GM19397 (cell line): ENCODE measurements around the gene DLGAP1.

Source experiments
- ATAC-seq: cut with Tn5 transposase; IDR thresholded peaks from one replicate; pipeline ENCODE4 v1.9.1; 2021; ENCODE audit warnings: mild to moderate bottlenecking, moderate library complexity; ENCODE audit not compliant: unreplicated experiment

DLGAP1 gene

DNA sequence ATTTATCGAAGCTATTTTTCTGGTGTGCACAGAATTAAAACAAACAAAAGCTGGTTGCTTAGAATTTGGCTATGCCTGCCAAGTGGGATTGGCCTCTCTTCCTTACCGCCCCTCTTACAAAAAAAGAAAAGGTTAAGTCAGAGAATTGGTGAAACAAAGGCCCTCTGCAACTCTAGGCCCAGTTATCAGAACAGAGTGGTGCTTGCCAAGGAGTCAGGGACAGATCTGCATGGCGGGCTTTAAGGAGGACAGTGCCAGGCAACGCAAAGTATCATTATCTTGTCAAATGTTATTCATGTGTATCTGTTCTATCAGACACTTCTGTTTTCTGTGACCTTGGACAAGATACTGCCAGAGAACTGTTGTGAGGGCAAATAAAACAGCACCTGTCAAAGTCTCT is 926.9 kb downstream of the DLGAP1 start:
- ATAC-seq, result no peak

DNA sequence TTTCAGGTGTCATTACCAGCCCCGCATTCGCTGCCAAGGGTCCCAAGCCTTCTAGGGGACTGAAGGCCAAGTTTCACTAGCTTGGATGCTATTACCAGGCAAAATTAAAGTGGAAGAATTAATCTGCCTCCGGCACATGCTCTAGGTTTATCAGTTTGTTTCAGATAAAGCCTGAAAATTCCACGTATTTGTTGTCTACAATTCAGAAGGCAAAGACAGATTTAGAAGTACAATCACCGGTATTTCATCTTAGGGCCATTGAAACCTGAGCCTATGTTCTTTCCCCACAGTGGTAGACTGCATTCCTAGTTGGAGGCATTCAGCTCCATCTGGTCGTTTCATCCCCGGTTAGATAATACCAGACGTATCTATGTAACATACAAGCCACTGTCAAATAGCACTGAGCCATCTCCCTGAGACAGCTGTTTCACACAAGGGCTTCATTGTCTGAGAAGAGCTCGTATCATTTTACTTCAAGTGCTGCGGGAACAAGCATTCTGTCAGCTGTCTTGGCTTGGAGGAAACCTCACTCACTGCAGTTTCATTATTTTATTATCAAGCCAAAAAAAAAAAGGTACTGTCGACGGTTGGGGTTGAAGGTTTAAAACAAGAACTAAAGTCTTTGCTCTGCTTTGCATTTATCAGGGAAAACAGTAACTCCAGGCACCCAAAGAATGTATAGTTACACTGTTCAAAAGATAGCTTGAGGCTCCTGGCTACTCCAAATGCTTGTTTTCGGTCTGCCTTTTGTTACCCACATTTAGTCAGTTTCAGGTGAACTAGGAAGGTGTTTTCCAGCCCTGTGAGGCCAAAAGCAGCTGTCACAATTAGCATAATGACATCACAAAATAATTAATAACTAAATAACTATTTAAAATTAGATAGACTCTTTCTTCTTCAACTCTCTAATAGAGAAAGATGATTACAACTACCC is 928.4 kb downstream of the DLGAP1 start:
- ATAC-seq, result peak; percentile 44

DNA sequence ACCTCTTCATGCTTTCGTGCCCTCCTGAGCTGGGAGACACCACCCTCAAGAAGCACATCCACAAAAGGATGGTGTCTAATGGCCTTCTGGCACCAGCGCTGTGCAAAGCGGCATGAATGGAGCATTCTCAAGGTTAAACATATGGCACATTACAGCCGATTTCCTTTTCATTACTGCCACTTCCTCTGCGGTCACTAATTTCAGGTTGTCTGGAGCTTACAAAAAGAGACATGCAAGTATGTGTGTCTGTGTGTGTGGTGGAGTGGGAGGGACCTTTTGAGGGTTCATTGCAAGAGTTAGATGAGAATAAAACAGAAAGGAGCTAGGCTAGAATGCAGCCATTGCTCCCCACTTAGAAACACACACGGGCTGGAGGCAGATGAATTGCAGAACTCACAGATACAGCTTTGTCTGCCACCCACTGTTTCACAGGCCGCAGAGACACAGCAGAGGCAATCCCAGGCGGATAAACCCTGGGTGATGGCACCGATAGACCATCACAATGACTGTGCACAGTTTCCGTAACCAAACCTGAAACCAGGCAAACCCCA is 929.2 kb downstream of the DLGAP1 start:
- ATAC-seq, result peak; percentile 80

DNA sequence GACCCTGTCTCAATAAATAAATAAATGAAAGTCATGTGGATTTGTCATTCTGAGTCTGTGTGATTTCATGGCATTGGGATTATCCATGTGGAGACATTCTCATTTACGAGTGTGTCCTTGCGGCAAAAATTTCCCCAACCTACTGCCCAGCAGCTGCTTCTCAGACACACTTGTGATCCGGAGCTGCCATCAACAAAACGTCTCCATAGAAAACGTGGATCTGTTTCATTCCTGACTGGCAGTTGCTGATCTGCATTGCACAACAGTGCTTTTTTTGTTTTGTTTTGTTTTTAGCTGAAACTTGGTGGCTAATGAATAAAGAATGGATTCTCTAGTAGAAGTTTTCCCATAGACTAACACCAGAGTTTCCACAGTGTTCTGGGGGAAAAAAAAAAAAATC is 930.4 kb downstream of the DLGAP1 start:
- no peak for ATAC-seq

DNA sequence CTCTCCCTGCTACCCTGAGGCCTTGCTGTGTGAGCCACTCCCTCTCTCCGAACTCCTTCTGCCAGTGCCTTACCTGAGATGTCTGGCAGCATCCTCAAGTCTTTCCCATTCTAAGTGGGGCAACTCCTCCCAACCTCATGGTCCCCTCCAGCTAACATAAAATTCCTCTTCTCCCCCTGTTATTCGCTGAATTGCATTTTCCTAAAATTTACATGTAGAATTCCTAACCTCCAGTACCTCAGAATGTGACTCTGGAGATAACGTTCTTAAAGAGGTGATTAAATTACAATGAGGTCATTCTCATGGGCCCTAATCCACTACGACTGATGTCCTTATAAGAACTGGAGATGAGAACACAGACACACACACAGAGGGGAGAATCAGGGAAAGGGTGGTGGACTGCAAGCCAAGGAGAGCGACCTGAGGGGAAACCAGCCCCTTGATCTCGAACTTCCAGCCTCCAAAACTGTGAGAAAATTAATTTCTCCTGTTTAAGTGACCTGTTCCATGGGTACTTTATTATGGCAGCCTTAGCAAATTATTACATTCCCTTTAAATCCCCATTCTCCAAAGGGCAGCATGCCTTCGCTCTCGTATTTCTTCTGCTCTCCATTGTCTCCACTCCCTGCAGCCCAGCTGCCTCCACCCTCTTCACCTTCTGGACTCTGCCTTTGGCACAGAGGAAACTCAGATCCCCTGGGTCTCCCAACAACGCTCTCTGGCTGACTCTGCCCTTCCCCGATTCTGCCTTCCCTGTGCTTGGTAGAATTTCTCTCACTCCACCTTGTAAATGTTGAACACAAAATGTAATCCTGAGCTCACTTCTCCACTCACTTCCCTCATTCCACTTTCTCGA is 934.6 kb downstream of the DLGAP1 start:
- ATAC-seq, result no peak

DNA sequence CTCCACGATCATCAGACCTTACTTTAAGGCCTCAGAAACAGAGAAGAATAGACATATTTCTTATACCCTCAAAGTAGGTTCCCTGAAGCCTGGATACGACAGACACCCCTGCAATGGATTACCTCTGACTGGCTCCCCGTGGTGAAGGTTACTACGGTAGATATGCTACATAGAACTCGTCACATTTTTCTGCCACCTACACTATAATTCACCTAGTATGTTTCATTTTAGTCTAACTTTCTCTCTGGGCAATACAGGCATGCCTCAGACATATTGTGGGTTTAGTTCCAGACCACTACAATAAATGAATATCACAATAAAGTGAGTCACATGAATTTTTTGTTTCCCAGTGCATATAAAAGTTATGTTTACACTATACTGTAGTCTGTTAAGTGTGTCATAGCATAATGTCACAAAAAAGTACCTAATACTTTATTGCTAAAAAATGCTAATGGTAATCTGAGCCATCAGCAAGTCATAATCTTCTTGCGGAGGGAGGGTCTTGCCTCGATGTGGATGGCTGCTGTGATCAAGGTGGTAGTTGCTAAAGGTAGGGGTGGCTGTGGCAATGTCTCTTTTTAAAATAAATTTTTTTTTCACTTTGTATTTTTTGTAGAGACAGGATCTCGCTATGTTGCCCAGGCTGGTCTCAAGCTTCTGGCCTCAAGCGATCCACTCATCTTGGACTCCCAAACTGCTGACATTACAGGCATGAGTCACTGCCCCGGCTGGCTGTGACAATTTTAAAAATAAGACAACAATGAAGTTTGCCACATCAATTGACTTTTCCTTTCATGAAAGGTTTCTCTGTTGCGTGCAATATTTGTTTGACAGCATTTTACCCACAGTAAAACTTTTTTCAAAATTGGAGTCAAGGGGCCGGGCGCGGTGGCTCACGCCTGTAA is 940.5 kb downstream of the DLGAP1 start:
- ATAC-seq, result no peak

DNA sequence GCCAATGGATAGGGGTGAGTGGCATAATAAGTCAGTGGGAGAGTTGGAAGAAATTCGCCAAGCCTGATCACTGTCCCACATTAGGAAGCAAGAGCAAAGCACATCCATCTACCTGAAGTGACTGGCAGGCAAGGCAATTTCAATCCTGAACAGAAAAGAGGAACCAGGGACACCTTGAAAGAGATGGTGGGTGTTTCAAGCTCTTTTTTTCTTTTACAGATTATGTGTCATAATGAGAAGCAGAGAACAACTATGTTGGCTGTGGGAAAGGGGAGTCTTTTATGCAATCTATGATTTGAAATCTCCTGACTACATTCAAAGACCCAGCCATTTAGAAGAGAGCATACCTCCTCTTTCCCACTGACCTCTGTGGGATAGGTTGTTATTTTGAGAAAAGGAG is 941.6 kb downstream of the DLGAP1 start:
- no peak for ATAC-seq

DNA sequence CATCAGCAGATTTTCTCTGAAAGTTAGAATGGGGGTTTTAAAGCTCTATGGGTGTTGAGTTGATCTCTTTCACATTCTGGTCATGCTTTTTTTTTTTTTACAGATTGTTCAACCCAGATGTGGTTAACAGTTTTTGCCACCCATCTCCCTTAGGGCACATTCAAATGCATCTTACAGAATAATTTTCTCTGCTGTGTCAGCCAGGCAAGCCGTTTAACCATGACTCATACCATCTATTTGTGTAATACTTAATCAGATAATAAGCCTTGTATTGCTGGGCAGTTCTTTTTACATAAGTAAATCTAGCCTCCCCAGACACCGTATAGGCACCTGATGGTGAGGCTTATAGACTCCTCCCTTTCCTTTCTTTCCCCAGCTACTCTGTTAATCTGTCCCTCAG is 943.1 kb downstream of the DLGAP1 start:
- ATAC-seq, result no peak

DNA sequence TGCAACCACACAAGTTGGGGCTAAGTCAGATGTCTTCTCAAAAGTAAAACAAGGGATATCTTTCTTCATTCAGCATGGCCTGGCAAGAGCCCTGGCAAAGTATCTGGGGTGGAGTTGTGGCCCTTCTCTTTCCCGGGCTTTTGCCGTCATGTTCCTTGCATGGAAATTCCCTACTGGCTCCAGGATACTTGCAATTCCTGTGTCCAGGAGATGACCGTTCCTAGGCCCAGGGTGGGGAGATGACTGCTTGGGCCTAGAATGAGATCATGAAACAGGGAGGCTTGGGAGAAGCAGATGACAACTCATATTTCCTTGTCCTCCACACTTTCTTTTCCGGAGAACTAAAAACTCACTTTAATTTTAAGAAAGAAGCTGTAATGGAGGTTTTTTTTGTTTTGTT is 944.2 kb downstream of the DLGAP1 start:
- no peak for ATAC-seq

DNA sequence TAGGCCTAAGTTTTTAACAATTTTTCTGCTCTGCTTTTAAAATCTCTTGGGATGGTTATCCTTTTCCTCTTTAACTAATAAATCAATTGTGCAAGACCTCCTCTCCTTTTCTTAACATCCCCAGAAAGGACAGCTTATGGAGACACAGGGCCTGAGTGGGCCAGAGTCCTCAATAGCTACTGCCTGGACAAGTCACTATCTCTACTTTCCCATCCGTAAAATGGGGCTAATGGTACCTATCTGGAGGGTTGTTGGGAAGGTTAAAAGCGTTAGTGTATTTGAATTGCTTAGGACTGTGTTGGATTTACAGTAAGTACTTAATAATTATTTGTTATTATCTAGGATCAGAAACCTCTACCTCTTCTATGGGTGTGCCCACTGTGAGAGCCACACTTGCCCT is 945.1 kb downstream of the DLGAP1 start:
- no peak for ATAC-seq

DNA sequence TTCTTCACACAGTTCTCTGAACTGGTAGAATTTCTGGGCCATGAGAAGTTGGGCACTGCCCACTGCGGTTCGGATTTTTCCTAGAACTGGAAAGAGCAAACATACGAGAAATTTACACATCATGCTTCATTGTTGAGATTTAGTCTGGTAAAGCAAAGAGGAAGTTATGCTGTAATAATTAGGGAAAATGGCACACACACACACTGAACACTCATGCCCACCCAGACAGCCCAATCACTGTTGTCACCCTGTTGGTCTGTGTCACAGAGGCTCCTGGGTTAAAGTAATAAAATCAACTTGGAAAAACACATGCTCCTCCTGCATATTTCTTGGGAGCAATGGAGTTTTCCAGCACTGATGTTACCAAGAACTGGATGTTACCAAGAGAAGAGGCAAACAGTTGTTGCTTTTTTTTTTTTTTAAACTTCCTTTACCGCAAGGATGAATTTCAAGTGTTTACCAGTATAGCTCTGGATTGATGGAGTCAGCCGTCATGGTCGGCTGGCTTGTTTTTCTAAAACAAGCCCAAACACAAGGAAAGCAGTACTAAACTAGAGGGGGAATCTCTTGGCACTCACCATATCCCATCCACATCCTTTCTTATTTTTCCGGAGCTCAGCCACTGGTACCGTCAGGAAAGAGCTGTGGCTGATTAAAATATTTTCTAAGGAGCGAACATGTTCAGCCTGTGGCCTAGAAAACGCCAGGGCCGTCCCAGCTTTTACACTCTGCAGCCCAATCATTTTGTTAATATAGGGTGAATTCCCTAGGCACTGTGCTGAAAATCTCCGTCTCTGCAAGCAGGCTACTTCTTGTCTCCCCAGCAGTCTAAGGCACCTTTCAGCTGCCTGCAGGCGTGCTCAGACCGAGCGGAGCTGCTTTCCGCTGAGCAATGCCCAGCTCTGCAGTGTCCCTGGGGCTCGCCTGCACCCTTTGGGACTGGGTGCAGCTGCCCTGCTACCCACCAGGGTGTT is 946.2 kb downstream of the DLGAP1 start:
- ATAC-seq, result no peak

DNA sequence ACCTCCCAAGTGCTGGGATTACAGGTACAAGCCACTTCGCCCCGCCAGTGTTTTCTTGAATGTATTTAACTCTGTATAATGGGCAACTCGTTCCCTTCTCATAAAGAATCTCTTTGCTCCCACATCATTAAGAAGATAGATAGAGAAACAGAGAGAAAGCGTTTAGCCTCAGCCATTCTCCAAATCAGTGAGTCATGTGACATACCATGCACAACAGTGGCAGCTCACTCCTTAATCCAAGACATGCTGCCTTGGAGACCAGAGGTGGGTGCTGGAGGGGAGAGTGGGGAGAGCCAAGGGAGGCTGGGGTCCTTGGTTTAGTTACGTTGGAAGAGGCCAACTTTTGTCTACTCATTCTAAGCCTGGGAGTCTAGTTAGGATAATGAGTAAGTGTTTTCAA is 950.5 kb downstream of the DLGAP1 start:
- ATAC-seq, result no peak

DNA sequence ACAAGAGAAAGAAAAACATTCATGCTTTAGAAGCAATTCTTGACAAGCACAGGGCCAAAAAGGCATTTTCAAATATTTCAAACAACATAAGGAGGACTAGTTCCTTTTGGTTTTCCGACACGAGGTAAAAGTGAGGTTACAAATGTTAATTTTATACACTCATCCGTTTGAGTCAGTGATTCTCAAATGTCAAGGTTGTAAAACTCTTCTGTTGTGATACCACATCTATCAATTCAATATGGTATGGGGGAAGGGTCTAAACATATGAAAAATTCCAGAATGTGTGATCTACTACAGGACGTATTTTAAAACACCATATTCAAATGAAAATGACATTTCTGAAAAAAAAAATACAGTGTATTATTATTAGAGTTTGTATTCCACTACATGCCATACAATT is 952.5 kb downstream of the DLGAP1 start:
- ATAC-seq, result no peak

DNA sequence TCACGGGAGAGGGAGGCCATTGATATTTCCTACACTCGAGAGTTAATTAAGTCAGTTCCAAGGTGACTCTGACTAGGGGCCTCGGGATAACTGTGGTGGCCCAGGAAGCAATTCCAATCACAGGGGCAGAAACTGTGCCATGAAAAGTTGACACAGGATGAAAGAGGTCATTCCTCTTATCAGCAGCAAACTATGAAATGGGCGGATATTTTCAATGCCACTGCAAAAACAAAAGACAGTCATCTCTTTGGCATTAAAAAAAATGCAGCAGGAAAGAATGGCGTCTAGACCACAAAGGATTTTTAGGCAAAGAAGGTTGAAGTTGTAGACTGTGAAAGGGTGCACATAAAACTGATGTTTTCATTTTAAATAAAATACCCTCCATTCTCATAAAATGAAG is 955.1 kb downstream of the DLGAP1 start:
- ATAC-seq, result no peak

DNA sequence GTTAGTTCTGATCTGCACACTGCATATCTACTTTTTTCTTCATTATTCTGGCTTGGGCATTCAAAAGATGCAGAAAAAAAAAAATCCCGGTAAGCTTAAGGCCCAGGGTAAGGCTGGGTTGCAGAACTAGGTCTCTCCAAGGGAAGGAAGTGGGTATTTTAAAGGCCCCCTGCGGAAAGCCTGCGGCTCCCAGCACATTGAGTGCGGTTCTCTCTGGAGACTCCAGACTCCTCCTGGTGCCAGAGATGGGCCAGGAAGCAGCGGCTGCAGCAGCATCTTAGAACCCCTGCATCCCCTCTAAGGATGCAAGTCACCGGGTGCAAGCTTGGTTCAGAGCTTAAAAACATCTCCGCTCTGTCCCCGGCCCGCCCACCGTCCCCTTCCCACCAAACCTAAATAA is 955.6 kb downstream of the DLGAP1 start:
- no peak for ATAC-seq

DNA sequence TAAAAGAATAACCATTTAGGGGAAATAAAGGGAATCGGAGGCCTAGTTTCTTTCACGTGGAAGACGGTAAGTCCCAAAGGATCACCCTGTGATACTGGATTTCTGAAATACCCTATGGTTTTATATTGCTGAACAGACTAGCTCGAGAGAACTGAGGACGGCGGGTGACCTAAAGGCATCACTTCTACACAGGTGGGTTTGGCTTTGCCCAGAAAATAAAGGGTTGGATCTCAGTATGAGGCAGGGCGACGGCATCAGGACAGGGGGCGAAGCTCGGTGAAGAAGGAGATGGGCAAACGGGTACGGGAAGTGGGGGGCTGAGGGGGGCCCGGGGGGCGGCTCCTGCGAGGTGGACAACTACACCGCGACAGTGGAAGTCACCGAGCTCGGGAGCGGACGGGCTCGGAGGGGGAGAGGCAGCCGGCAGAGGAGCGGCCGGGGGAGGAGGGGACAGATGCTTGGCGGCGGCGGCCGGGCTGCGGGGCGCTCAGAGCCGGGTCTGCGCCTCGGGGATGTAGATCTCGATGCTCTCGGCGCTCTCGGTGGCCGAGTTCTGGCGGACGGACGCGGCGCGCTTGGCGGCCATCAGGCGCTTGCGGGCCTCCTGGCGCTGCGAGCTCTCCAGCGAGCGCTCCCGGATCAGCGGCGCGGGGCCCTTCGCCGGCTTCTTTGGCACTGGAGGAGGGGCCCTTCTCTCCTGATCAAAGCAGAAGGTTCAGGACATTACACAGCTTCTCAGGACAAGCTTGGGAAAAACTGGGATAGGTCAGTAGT is 956.2 kb downstream of the DLGAP1 start:
- no peak for ATAC-seq

DNA sequence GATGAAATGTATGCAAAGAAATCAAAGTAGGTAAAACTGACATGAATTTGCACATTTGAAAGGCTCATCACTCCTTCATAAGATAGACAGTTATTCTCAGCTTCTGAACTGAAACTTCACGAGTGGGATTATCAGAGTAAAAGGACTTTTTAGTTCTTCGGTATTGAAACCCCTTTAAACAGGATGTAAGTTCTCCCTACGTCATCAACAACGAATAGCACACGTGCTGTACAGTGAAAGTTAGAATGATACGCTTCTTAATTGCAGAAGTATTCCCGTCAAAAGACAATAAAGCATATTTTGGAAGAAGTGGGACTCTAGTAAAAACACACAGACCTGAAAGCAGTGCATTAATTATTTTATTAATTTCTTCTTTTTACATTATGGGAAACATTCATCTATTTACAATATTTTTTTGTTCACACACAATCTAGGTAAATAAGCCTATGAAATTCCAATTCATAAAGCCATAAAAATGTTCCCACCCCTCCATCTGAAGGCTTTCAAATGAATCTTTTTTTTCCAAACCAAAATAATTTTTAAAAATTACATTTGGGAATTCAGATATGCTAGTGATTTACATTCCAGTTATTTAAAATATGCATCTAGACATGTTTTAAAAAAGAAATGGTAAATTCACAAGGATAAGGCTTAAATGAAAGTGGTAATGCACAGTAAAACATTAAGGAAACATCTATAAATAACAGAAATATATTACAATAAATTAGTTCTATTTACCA is 959.2 kb downstream of the DLGAP1 start:
- ATAC-seq, result no peak

DNA sequence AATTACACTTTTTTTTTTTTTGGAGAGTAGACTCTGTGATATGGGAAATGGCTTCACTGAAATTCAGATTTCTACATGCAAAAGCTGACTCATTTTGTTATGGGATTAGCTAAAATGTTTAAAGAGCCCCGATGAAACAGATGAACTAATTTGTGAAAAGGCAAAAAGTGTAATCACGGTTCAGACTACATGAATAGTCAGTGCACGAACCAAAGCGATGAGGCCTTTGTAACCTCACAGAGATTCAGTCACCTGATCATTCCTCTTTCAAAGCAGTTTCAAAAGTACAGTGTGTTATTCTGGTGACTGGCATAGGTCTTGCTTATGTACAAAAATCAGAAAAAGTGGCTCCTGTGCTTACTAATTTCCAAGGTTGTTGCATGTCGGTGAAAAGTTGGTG is 960.5 kb downstream of the DLGAP1 start:
- no peak for ATAC-seq
